ENCODE measurements around the gene PPP6R2.

DNA sequence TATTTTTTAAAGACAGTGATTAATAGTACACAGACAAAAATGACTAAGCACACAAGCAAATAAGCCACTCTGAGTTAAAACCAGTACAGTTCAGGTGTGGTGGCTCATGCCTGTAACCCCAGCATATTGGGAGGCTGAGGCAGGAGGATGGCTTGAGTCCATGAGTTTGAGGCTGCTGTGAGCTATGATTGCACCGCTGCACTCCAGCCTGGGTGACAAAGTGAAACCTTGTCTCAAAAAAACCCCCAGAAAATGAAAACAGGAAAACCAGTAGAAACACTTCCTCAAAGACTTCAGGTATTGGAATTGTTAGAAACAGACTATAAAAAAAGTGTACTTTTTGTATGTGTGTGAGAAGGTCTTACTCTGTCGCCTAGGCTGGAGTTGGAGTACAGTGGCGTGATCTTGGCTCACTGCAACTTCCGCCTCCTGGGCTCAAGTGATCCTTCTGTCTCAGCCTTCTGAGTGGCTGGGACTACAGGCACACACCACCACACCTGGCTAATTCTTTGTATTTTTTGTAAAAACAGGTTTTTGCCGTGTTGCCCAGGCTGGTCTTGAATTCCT lies 33.0 kb downstream of the PPP6R2 start:
- TF ChIP-seq, protein P1, sequence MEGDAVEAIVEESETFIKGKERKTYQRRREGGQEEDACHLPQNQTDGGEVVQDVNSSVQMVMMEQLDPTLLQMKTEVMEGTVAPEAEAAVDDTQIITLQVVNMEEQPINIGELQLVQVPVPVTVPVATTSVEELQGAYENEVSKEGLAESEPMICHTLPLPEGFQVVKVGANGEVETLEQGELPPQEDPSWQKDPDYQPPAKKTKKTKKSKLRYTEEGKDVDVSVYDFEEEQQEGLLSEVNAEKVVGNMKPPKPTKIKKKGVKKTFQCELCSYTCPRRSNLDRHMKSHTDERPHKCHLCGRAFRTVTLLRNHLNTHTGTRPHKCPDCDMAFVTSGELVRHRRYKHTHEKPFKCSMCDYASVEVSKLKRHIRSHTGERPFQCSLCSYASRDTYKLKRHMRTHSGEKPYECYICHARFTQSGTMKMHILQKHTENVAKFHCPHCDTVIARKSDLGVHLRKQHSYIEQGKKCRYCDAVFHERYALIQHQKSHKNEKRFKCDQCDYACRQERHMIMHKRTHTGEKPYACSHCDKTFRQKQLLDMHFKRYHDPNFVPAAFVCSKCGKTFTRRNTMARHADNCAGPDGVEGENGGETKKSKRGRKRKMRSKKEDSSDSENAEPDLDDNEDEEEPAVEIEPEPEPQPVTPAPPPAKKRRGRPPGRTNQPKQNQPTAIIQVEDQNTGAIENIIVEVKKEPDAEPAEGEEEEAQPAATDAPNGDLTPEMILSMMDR (conservative IDR thresholded peaks at IDR 0.05): no peak
- TF ChIP-seq EZH2 (IDR thresholded peaks at IDR 0.05; ENCODE audit: low read depth): no peak
